ENCODE measurements around the gene ST8SIA1. TPM values are rescaled to one million over a fixed set of nuclear protein-coding genes. Genes with fewer than 3 reads are reported as not detected.

Gene ST8SIA1
- total RNA-seq, 2 donors from 2014 or later: 1.2 to 2.7 TPM

GRCh38 chr12:22321018-22321605 lies 13.4 kb downstream of the ST8SIA1 start:
- no peak for DNase-seq
- intact Hi-C loops (cut with DNase I): no loop called here
- Histone ChIP-seq H3K4me1 (no peaks in the 10 kb centered on the region), H3K36me3 (no peaks in the 10 kb centered on the region), H3K27me3 (no peaks in the 10 kb centered on the region), H3K27ac (no peak overlapping the region), H3K9ac (ENCODE audit: low read depth in 2 of 2, low read length in 2 of 2) (no peak overlapping the region), H3K4me3 (no peak overlapping the region), H3K9me3 (no peaks in the 10 kb centered on the region)
- TF ChIP-seq CTCF (IDR thresholded peaks at IDR 0.05): no peak

- Histone ChIP-seq H3K36me3 (no peaks in the 10 kb centered on the region), H3K9ac (ENCODE audit: low read depth in 2 of 2, low read length in 2 of 2) (no peak overlapping the region), H3K4me3 (no peak overlapping the region), H3K27ac (no peak overlapping the region), H3K4me1 (no peaks in the 10 kb centered on the region), H3K27me3 (no peaks in the 10 kb centered on the region), H3K9me3 (no peaks in the 10 kb centered on the region)
- intact Hi-C loops (cut with DNase I): no loop called here
- no peak for DNase-seq
- no peak for TF ChIP-seq CTCF (IDR thresholded peaks at IDR 0.05)
Observed at GRCh38 chr12:22318108-22318737, 16.3 kb downstream of the ST8SIA1 start.

- Histone ChIP-seq H3K4me1 (no peaks in the 10 kb centered on the region), H3K27ac (no peak overlapping the region)
Observed at GRCh38 chr12:22313963-22314330, 20.6 kb downstream of the ST8SIA1 start.

GRCh38 chr12:22313286-22313962 lies 21.1 kb downstream of the ST8SIA1 start:
- Histone ChIP-seq H3K4me3 (no peak overlapping the region), H3K36me3 (no peaks in the 10 kb centered on the region), H3K9ac (ENCODE audit: low read depth in 2 of 2, low read length in 2 of 2) (no peak overlapping the region), H3K27me3 (no peaks in the 10 kb centered on the region), H3K27ac (no peak overlapping the region), H3K9me3 (no peaks in the 10 kb centered on the region), H3K4me1 (no peaks in the 10 kb centered on the region)
- no peak for TF ChIP-seq CTCF (IDR thresholded peaks at IDR 0.05)
- no peak for DNase-seq
- intact Hi-C loops (cut with DNase I): no loop called here

More at GRCh38 chr12:22313963-22314330, 20.6 kb downstream of the ST8SIA1 start:
- H3K9me3 ChIP-seq: no peaks in the 10 kb centered on the region
- no peak for DNase-seq
- no peaks in the 10 kb centered on the region for H3K36me3 ChIP-seq
- H3K4me3 ChIP-seq: no peak overlapping the region
- H3K9ac ChIP-seq (ENCODE audit: low read depth in 2 of 2, low read length in 2 of 2): no peak overlapping the region
- TF ChIP-seq CTCF (IDR thresholded peaks at IDR 0.05): no peak
- intact Hi-C loops (cut with DNase I): no loop called here
- H3K27me3 ChIP-seq: no peaks in the 10 kb centered on the region

GRCh38 chr12:22312336-22312735 lies 22.2 kb downstream of the ST8SIA1 start:
- Histone ChIP-seq H3K4me1 (no peaks in the 10 kb centered on the region), H3K36me3 (no peaks in the 10 kb centered on the region), H3K4me3 (no peak overlapping the region), H3K27me3 (no peaks in the 10 kb centered on the region), H3K9ac (ENCODE audit: low read depth in 2 of 2, low read length in 2 of 2) (no peak overlapping the region), H3K27ac (no peak overlapping the region), H3K9me3 (no peaks in the 10 kb centered on the region)
- peak; percentile 25 for DNase-seq
- TF ChIP-seq CTCF (IDR thresholded peaks at IDR 0.05): no peak
- intact Hi-C loops (cut with DNase I): no loop called here
